ENCODE results near the gene NFASC. TPM values are rescaled to one million over a fixed set of nuclear protein-coding genes. Genes with fewer than 3 reads are reported as not detected.

Gene NFASC
- total RNA-seq, 2 experiments from 2014 or later = not detected

DNA sequence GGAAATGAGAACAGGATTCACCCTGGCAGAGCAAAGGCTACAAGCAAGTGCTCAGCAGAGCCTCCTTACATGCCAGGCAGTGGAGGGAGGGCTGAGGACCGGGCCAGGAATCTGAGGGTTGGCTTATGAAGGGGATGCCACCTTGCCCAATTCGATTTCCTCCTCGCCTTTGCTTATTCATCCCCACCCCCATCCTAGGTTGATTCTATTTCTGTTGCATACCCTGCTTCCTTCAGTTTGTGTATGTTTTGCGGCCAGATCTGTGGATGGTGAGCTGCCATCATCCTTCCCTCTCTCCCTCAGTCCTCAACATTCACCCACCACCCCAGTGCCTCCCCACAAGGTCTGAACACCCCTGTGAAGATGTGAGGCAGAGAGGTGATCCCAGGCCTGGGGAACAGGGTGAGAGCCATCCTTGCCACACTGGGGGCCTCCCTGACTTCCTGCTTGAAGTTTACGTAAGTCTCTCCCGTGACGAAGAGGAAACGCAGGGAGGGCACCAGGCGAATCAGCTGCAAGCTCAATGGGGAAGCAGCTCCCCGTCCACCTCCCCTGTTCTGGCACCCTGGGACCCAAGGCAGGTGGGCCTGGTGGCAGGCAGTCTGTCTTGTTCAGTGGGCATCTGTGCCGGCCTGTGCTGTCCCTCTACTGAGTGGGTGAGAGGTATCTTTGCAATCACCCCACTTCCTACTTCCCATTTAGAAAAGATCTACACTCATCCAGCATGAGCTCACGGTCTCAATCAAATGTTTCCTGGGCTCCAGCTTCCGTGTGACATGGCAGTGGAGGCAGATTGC, 121.7 kb downstream of the NFASC start:
- Histone ChIP-seq H4K20me1 (ENCODE audit: insufficient read depth, low read length) (no peaks in the 10 kb centered on the region), H3K4me2 (ENCODE audit: low read length) (no peak overlapping the region), H3K36me3 (ENCODE audit: insufficient read depth, low read length) (no peaks in the 10 kb centered on the region), H2AFZ (ENCODE audit: low read length) (no peak overlapping the region), H3K4me1 (ENCODE audit: insufficient read depth, low read length, poor library complexity, severe bottlenecking) (no peaks in the 10 kb centered on the region), H3K4me3 (ENCODE audit: low read depth, low read length, poor library complexity, severe bottlenecking) (no peak overlapping the region), H3K27ac (ENCODE audit: low read depth, low read length, poor library complexity, severe bottlenecking) (no peak overlapping the region), H3K9me2 (ENCODE audit: insufficient read depth, low read length) (no peaks in the 10 kb centered on the region), H3K9me3 (ENCODE audit: low read length) (no peaks in the 10 kb centered on the region), H3K79me2 (ENCODE audit: insufficient read depth, low read depth, low read length) (no peaks in the 10 kb centered on the region)
- CTCF ChIA-PET (ENCODE audit: unreplicated experiment) = interaction anchor here (0.6 to 2.0 kb wide), 2 partner anchors 70 to 260 kb away, joined by 3 to 7 read pairs; no protein-coding TSS in a partner anchor
- POLR2A ChIA-PET = no interaction called here
- intact Hi-C loops (cut with micrococcal nuclease; ENCODE audit: unreplicated experiment) = no loop called here
- TF ChIP-seq EZH2phosphoT487 (IDR thresholded peaks at IDR 0.05; ENCODE audit: borderline replicate concordance, low read depth, low read length) = no peak
- TF ChIP-seq, protein P1, sequence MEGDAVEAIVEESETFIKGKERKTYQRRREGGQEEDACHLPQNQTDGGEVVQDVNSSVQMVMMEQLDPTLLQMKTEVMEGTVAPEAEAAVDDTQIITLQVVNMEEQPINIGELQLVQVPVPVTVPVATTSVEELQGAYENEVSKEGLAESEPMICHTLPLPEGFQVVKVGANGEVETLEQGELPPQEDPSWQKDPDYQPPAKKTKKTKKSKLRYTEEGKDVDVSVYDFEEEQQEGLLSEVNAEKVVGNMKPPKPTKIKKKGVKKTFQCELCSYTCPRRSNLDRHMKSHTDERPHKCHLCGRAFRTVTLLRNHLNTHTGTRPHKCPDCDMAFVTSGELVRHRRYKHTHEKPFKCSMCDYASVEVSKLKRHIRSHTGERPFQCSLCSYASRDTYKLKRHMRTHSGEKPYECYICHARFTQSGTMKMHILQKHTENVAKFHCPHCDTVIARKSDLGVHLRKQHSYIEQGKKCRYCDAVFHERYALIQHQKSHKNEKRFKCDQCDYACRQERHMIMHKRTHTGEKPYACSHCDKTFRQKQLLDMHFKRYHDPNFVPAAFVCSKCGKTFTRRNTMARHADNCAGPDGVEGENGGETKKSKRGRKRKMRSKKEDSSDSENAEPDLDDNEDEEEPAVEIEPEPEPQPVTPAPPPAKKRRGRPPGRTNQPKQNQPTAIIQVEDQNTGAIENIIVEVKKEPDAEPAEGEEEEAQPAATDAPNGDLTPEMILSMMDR (conservative IDR thresholded peaks at IDR 0.05; ENCODE audit: low read length) = no peak
- BruUV-seq (replicated peaks) = no TSS peak
- DNase-seq (ENCODE audit: low spot score) = no peak

DNA sequence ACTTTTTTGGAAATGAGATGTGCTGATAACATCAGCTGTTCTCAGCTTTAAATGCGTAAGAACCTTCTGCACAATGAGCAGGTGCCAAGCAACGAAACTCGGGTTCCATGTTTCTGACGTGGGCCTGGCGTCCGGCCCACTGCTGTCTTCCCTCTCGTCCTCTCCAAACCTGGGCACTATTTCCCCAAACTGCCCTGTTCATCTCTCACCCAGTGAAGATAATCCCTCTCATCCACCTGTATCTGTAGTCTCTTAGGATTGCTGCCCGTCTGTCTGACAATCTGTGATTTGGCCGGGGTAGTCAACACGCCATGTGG, 122.3 kb downstream of the NFASC start:
- intact Hi-C loops (cut with micrococcal nuclease; ENCODE audit: unreplicated experiment) = no loop called here
- H2AFZ ChIP-seq (ENCODE audit: low read length) = no peak overlapping the region
- no peak overlapping the region for H3K4me3 ChIP-seq (ENCODE audit: low read depth, low read length, poor library complexity, severe bottlenecking)
- no peaks in the 10 kb centered on the region for H3K9me2 ChIP-seq (ENCODE audit: insufficient read depth, low read length)
- ChIA-PET CTCF (ENCODE audit: unreplicated experiment) (interaction anchor here (2.0 kb wide), 1 partner anchor 69 kb away, joined by 7 read pairs; no protein-coding TSS in a partner anchor), POLR2A (no interaction called here)
- H3K9me3 ChIP-seq (ENCODE audit: low read length) = no peaks in the 10 kb centered on the region
- no peaks in the 10 kb centered on the region for H3K79me2 ChIP-seq (ENCODE audit: insufficient read depth, low read depth, low read length)
- no TSS peak for BruUV-seq (replicated peaks)
- H3K36me3 ChIP-seq (ENCODE audit: insufficient read depth, low read length) = no peaks in the 10 kb centered on the region
- H3K4me1 ChIP-seq (ENCODE audit: insufficient read depth, low read length, poor library complexity, severe bottlenecking) = no peaks in the 10 kb centered on the region
- H4K20me1 ChIP-seq (ENCODE audit: insufficient read depth, low read length) = no peaks in the 10 kb centered on the region
- TF ChIP-seq, protein P1 (conservative IDR thresholded peaks at IDR 0.05; ENCODE audit: low read length) = no peak
- no peak for TF ChIP-seq EZH2phosphoT487 (IDR thresholded peaks at IDR 0.05; ENCODE audit: borderline replicate concordance, low read depth, low read length)
- no peak for DNase-seq (ENCODE audit: low spot score)
- H3K27ac ChIP-seq (ENCODE audit: low read depth, low read length, poor library complexity, severe bottlenecking) = no peak overlapping the region
- H3K4me2 ChIP-seq (ENCODE audit: low read length) = no peak overlapping the region
